ENCODE data around the gene HOXA11.

Gene HOXA11

GRCh38 chr7:27179503-27180430 lies 5.3 kb downstream of the HOXA11 start:
- peak in 3 of 4 experiments; percentile 16 to 40 (median 32) for DNase-seq

- DNase-seq: no peak
Measured at GRCh38 chr7:27179030-27179429, 6.0 kb downstream of the HOXA11 start.

- no peak for DNase-seq
Measured at GRCh38 chr7:27178366-27178765, 6.7 kb downstream of the HOXA11 start.

GRCh38 chr7:27177795-27178320 lies 7.2 kb downstream of the HOXA11 start:
- no peak for DNase-seq

GRCh38 chr7:27176962-27177794 lies 7.9 kb downstream of the HOXA11 start:
- DNase-seq: no peak

DNA sequence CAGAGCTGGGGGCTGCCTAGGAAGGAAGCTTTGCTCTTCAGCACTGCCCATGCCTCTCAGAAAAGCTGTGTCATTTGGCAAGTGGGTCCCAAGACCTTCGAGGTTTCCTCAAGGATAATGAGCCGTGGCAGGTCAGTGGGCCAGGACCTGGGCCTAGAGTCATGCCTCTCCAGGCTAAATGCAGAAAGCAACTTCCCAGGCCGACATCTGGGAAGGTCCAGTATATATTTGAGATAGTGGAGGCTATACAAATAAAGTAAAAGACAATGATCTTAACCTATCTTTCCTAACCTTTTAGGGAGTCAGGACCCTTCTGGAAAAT lies 8.5 kb downstream of the HOXA11 start:
- no peak for DNase-seq

GRCh38 chr7:27175626-27176523 lies 9.2 kb downstream of the HOXA11 start:
- no peak for DNase-seq

DNA sequence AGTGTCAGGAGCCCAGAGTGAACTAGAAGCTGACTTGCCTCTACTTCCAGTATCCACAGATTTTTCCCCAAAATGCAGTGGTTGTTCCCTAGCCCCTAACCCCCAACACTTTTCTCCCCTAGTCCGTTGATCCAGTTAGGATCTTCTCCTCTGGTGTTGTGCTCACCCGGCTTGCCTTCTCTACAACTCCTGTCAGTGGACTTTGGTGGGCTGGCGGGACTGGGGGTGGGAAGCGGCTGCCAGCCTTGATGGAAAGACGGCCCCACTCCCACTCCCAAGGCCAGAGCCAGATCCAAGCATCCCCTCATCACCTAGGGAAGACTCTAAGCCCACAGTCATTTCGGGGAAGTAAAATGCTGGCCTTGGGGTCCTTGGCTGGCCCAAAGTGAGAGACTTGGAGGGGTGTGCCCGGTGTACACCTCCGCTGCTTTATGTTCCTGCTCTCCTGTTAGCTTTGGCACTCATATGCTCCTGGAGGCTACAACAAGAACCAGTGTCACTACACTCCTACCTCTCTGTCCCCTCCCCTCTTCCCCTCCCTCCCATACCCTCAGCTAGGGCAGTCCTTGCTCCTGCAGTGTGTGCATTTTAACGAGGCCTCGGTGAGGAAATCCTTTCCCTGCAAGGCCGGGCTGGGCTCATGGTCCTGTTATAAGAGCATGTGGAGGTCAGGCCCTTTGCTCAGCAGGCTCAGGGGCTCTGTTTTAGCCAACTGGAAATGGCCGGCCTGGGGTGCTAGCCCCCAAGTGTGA lies 10.0 kb downstream of the HOXA11 start:
- no peak for DNase-seq

GRCh38 chr7:27173956-27174873 lies 10.8 kb downstream of the HOXA11 start, which contains the start of gene HOXA10:
HOXA10 (minus strand) TSS chr7:27174320; CDS start chr7:27174306, 14 bp downstream.
- DNase-seq: no peak

GRCh38 chr7:27173511-27173955 lies 11.5 kb downstream of the HOXA11 start:
- no peak for DNase-seq

- no peak for DNase-seq
Measured at GRCh38 chr7:27172823-27173510, 12.1 kb downstream of the HOXA11 start.

DNA sequence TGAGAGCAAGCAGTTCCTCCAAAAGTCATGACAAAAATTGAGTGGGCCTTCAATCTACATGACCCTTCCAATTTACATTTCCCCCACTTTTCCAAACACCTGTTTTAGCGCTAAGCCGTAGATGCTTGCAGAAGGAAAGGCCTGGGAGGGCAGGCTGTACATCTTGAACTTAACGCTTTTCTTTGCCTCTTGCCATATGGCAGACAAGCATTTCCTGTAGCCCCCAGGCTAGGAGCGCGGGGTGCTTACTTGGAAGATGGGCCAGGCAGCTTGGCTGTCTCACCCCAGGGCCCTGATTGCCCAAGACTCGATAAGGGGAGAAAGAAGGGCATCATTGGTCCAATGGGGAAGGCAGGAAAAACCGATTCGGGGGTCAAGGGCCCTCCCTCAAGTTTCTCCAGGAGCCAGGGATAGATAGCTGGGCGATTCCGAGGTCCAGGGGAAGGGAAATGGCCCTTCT lies 12.7 kb downstream of the HOXA11 start:
- DNase-seq: no peak

- no peak for DNase-seq
Measured at GRCh38 chr7:27171637-27172314, 13.3 kb downstream of the HOXA11 start.

- no peak for DNase-seq
Measured at GRCh38 chr7:27171325-27171636, 13.8 kb downstream of the HOXA11 start.

- DNase-seq: no peak
Measured at GRCh38 chr7:27170426-27171324, 14.4 kb downstream of the HOXA11 start.

- DNase-seq: no peak
Measured at GRCh38 chr7:27169658-27170425, 15.2 kb downstream of the HOXA11 start.

GRCh38 chr7:27168265-27168947 lies 16.6 kb downstream of the HOXA11 start:
- peak in 1 of 4 experiments; percentile 34 for DNase-seq
